ENCODE results near the gene IGLL5. TPM values are rescaled to one million over a fixed set of nuclear protein-coding genes. Genes with fewer than 3 reads are reported as not detected.

IGLL5 gene
- polyA plus RNA-seq, 1 donor from 2014 or later = 195 TPM

GRCh38 chr22:22926370-22927195 lies 39.0 kb downstream of the IGLL5 start:
- Mint-ChIP-seq H3K27ac (peak overlapping the region; percentile 66 to 75 (median 73)), H3K4me3 (no peak overlapping the region), H3K36me3 (peaks cover 3% of the 10 kb centered on the region), H3K9me3 (no peaks in the 10 kb centered on the region), H3K27me3 (peaks cover 8% of the 10 kb centered on the region), H3K4me1 (peaks cover 51 to 68% (median 67%) of the 10 kb centered on the region in 3 donors)

GRCh38 chr22:22927196-22927887 lies 39.7 kb downstream of the IGLL5 start:
- Mint-ChIP-seq H3K36me3 (no peaks in the 10 kb centered on the region), H3K4me1 (peaks cover 47 to 68% (median 63%) of the 10 kb centered on the region in 3 donors), H3K27ac (peak overlapping the region; percentile 66 to 96 (median 75)), H3K4me3 (peak overlapping the region in 2 of 4 donors; percentile 83 to 90), H3K27me3 (peaks cover 8% of the 10 kb centered on the region), H3K9me3 (no peaks in the 10 kb centered on the region)

- Mint-ChIP-seq H3K9me3 (no peaks in the 10 kb centered on the region), H3K36me3 (no peaks in the 10 kb centered on the region), H3K4me3 (peak overlapping the region; percentile 58 to 90 (median 77)), H3K27me3 (peaks cover 8% of the 10 kb centered on the region), H3K4me1 (peaks cover 50 to 70% (median 65%) of the 10 kb centered on the region in 3 donors), H3K27ac (peak overlapping the region; percentile 86 to 97 (median 96))
These were observed 40.5 kb downstream of the IGLL5 start for GRCh38 chr22:22927888-22928665.

GRCh38 chr22:22928666-22929380 lies 41.2 kb downstream of the IGLL5 start:
- H3K36me3 Mint-ChIP-seq = no peaks in the 10 kb centered on the region
- peak overlapping the region; percentile 58 to 90 (median 77) for H3K4me3 Mint-ChIP-seq
- peaks cover 6% of the 10 kb centered on the region for H3K27me3 Mint-ChIP-seq
- H3K9me3 Mint-ChIP-seq = no peaks in the 10 kb centered on the region
- H3K4me1 Mint-ChIP-seq = peaks cover 55 to 69% (median 69%) of the 10 kb centered on the region in 3 donors
- H3K27ac Mint-ChIP-seq = peak overlapping the region; percentile 86 to 97 (median 96)

- Mint-ChIP-seq H3K4me3 (peak overlapping the region in 3 of 4 donors; percentile 68 to 86 (median 86)), H3K27me3 (peaks cover 6% of the 10 kb centered on the region), H3K27ac (peak overlapping the region; percentile 86 to 97 (median 96)), H3K9me3 (no peaks in the 10 kb centered on the region), H3K4me1 (peaks cover 57 to 71% (median 68%) of the 10 kb centered on the region in 3 donors), H3K36me3 (no peaks in the 10 kb centered on the region)
These were observed 42.0 kb downstream of the IGLL5 start for GRCh38 chr22:22929381-22930221.

GRCh38 chr22:22930222-22930497 lies 42.5 kb downstream of the IGLL5 start:
- Mint-ChIP-seq H3K27ac (peak overlapping the region; percentile 72 to 97 (median 86)), H3K9me3 (no peaks in the 10 kb centered on the region), H3K4me1 (peaks cover 57 to 72% (median 69%) of the 10 kb centered on the region in 3 donors), H3K4me3 (peak overlapping the region in 3 of 4 donors; percentile 54 to 86 (median 68)), H3K27me3 (peaks cover 6% of the 10 kb centered on the region), H3K36me3 (no peaks in the 10 kb centered on the region)

GRCh38 chr22:22930571-22931556 lies 43.2 kb downstream of the IGLL5 start:
- H3K4me1 Mint-ChIP-seq = peaks cover 58 to 71% (median 71%) of the 10 kb centered on the region in 3 donors
- peaks cover 6% of the 10 kb centered on the region for H3K27me3 Mint-ChIP-seq
- H3K9me3 Mint-ChIP-seq = no peaks in the 10 kb centered on the region
- peak overlapping the region in 3 of 4 donors; percentile 68 to 91 (median 81) for H3K4me3 Mint-ChIP-seq
- no peaks in the 10 kb centered on the region for H3K36me3 Mint-ChIP-seq
- H3K27ac Mint-ChIP-seq = peak overlapping the region; percentile 24 to 97 (median 96)

GRCh38 chr22:22931557-22932270 lies 44.1 kb downstream of the IGLL5 start:
- H3K4me1 Mint-ChIP-seq = peaks cover 59 to 71% (median 70%) of the 10 kb centered on the region in 3 donors
- no peaks in the 10 kb centered on the region for H3K36me3 Mint-ChIP-seq
- H3K4me3 Mint-ChIP-seq = peak overlapping the region in 2 of 4 donors; percentile 4 to 91
- peak overlapping the region; percentile 71 to 97 (median 96) for H3K27ac Mint-ChIP-seq
- no peaks in the 10 kb centered on the region for H3K9me3 Mint-ChIP-seq
- H3K27me3 Mint-ChIP-seq = peaks cover 6% of the 10 kb centered on the region

- Mint-ChIP-seq H3K9me3 (no peaks in the 10 kb centered on the region), H3K4me3 (peak overlapping the region in 1 of 4 donors; percentile 79), H3K36me3 (no peaks in the 10 kb centered on the region), H3K27me3 (peaks cover 6% of the 10 kb centered on the region), H3K27ac (peak overlapping the region; percentile 80 to 96 (median 90)), H3K4me1 (peaks cover 65 to 72% (median 70%) of the 10 kb centered on the region in 3 donors)
These were observed 44.9 kb downstream of the IGLL5 start for GRCh38 chr22:22932512-22932941.

- H3K27ac Mint-ChIP-seq = peak overlapping the region; percentile 80 to 96 (median 90)
- peaks cover 6% of the 10 kb centered on the region for H3K27me3 Mint-ChIP-seq
- no peaks in the 10 kb centered on the region for H3K9me3 Mint-ChIP-seq
- no peaks in the 10 kb centered on the region for H3K36me3 Mint-ChIP-seq
- peaks cover 62 to 73% (median 73%) of the 10 kb centered on the region in 3 donors for H3K4me1 Mint-ChIP-seq
- peak overlapping the region in 3 of 4 donors; percentile 13 to 79 (median 15) for H3K4me3 Mint-ChIP-seq
These were observed 45.6 kb downstream of the IGLL5 start for GRCh38 chr22:22933100-22933806.

- H3K36me3 Mint-ChIP-seq = no peaks in the 10 kb centered on the region
- H3K27ac Mint-ChIP-seq = peak overlapping the region; percentile 93 to 98 (median 96)
- H3K4me1 Mint-ChIP-seq = peaks cover 56 to 74% (median 70%) of the 10 kb centered on the region in 3 donors
- no peaks in the 10 kb centered on the region for H3K9me3 Mint-ChIP-seq
- H3K27me3 Mint-ChIP-seq = peaks cover 5% of the 10 kb centered on the region
- peak overlapping the region in 3 of 4 donors; percentile 17 to 89 (median 70) for H3K4me3 Mint-ChIP-seq
These were observed 46.4 kb downstream of the IGLL5 start for GRCh38 chr22:22933807-22934542.
